ENCODE results near the gene TXNDC9.

GRCh38 chr2:99336804-99337112 lies 625 bp upstream of the TXNDC9 start:
- TF ChIP-seq EZH2 (IDR thresholded peaks at IDR 0.05; ENCODE audit: low read length, missing control alignments) = no peak
- TF ChIP-seq, protein P1, sequence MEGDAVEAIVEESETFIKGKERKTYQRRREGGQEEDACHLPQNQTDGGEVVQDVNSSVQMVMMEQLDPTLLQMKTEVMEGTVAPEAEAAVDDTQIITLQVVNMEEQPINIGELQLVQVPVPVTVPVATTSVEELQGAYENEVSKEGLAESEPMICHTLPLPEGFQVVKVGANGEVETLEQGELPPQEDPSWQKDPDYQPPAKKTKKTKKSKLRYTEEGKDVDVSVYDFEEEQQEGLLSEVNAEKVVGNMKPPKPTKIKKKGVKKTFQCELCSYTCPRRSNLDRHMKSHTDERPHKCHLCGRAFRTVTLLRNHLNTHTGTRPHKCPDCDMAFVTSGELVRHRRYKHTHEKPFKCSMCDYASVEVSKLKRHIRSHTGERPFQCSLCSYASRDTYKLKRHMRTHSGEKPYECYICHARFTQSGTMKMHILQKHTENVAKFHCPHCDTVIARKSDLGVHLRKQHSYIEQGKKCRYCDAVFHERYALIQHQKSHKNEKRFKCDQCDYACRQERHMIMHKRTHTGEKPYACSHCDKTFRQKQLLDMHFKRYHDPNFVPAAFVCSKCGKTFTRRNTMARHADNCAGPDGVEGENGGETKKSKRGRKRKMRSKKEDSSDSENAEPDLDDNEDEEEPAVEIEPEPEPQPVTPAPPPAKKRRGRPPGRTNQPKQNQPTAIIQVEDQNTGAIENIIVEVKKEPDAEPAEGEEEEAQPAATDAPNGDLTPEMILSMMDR (conservative IDR thresholded peaks at IDR 0.05 in 1 of 2, IDR thresholded peaks at IDR 0.05 in 1 of 2; ENCODE audit: low read depth in 1 of 2, low read length in 2 of 2) = no peak

All from fibroblast of lung (primary cell).